H9 (cell line): ENCODE data around the gene COL17A1. TPM values are rescaled to one million over a fixed set of nuclear protein-coding genes. Genes with fewer than 3 reads are reported as not detected.

Experiments
- DNase-seq: peaks from one replicate; pipeline ENCODE4 v3.0.0-alpha.2; 2017
- H2AFZ ChIP-seq: one replicate; pipeline ENCODE4 v1.6.1; 2013; ENCODE audit warnings: mild to moderate bottlenecking, low read length, control low read depth, moderate library complexity
- H2AK5ac ChIP-seq: 2 replicates; pipeline ENCODE4 v1.6.1; 2013; ENCODE audit warnings: low read length, control low read depth, mixed read lengths; ENCODE audit not compliant: insufficient read length
- H2BK120ac ChIP-seq: one replicate; pipeline ENCODE4 v1.6.1; 2013; ENCODE audit warnings: low read depth, mild to moderate bottlenecking, low read length, control low read depth, inconsistent platforms; ENCODE audit not compliant: poor library complexity, severe bottlenecking
- H2BK12ac ChIP-seq: 2 replicates; pipeline ENCODE4 v1.6.1; 2013; ENCODE audit warnings: low read length, control low read depth, mixed read lengths, low read depth; ENCODE audit not compliant: insufficient read length
- H2BK15ac ChIP-seq: 2 replicates; pipeline ENCODE4 v1.6.1; 2013; ENCODE audit warnings: low read depth, low read length, control low read depth
- H2BK20ac ChIP-seq: one replicate; pipeline ENCODE4 v1.6.1; 2013; ENCODE audit warnings: low read depth, mild to moderate bottlenecking, low read length, control low read depth, inconsistent platforms; ENCODE audit not compliant: poor library complexity, severe bottlenecking
- H2BK5ac ChIP-seq: 2 replicates; pipeline ENCODE4 v1.6.1; 2013; ENCODE audit warnings: low read length, control low read depth, mixed read lengths; ENCODE audit not compliant: insufficient read length
- H3K14ac ChIP-seq: 2 replicates; pipeline ENCODE4 v1.6.1; 2013; ENCODE audit warnings: low read length, control low read depth; ENCODE audit not compliant: insufficient read depth
- H3K18ac ChIP-seq: 2 replicates; pipeline ENCODE4 v1.6.1; 2013; ENCODE audit warnings: low read depth, mild to moderate bottlenecking, mixed read lengths, low read length, control low read depth; ENCODE audit not compliant: insufficient read length
- H3K23ac ChIP-seq: 2 replicates; pipeline ENCODE4 v1.6.1; 2013; ENCODE audit warnings: low read length, control low read depth, mixed read lengths, low read depth; ENCODE audit not compliant: insufficient read length
- H3K23me2 ChIP-seq: 2 replicates; pipeline ENCODE4 v1.6.1; 2013; ENCODE audit warnings: low read depth, mild to moderate bottlenecking, mixed read lengths, low read length, control low read depth; ENCODE audit not compliant: insufficient read length, poor library complexity, severe bottlenecking
- H3K27ac ChIP-seq: 2 replicates; pipeline ENCODE4 v1.5.1; 2013; ENCODE audit warnings: low read length, control low read depth, mixed read lengths, low read depth; ENCODE audit not compliant: insufficient read length
- H3K27me3 ChIP-seq: 2 replicates; pipeline ENCODE4 v1.6.1; 2013; ENCODE audit warnings: low read length, control low read depth, inconsistent platforms; ENCODE audit not compliant: insufficient read depth
- H3K4ac ChIP-seq: 2 replicates; pipeline ENCODE4 v1.6.1; 2013; ENCODE audit warnings: low read depth, mild to moderate bottlenecking, control low read depth, inconsistent platforms, low read length, moderate library complexity
- H3K4me1 ChIP-seq: 2 replicates; pipeline ENCODE4 v1.6.1; 2013; ENCODE audit warnings: low read length, control low read depth, inconsistent platforms; ENCODE audit not compliant: insufficient read depth
- H3K4me2 ChIP-seq: 2 replicates; pipeline ENCODE4 v1.6.1; 2013; ENCODE audit warnings: low read length, control low read depth, mixed read lengths; ENCODE audit not compliant: insufficient read length, insufficient read depth
- H3K56ac ChIP-seq: 2 replicates; pipeline ENCODE4 v1.6.1; 2013; ENCODE audit warnings: low read depth, mild to moderate bottlenecking, mixed read lengths, low read length, control low read depth; ENCODE audit not compliant: insufficient read length
- H3K79me1 ChIP-seq: 2 replicates; pipeline ENCODE4 v1.6.1; 2013; ENCODE audit warnings: low read depth, mild to moderate bottlenecking, moderate library complexity, low read length, control low read depth, inconsistent platforms; ENCODE audit not compliant: insufficient read depth, poor library complexity, severe bottlenecking
- H3K79me2 ChIP-seq: 2 replicates; pipeline ENCODE4 v1.6.1; 2013; ENCODE audit warnings: low read length, control low read depth, inconsistent platforms; ENCODE audit not compliant: insufficient read depth
- H3K9ac ChIP-seq: 2 replicates; pipeline ENCODE4 v1.6.1; 2013; ENCODE audit warnings: low read length, control low read depth, mixed read lengths; ENCODE audit not compliant: insufficient read length; ENCODE audit errors: extremely low read depth
- H3K9me3 ChIP-seq: one replicate; pipeline ENCODE4 v1.6.1; 2013; ENCODE audit warnings: low read depth, low read length, inconsistent platforms; ENCODE audit not compliant: control insufficient read depth
- H3T11ph ChIP-seq: one replicate; pipeline ENCODE4 v1.6.1; 2013; ENCODE audit warnings: mild to moderate bottlenecking, low read length, control low read depth, inconsistent platforms
- H4K20me1 ChIP-seq: one replicate; pipeline ENCODE4 v1.6.1; 2013; ENCODE audit not compliant: control insufficient read depth, insufficient read length, insufficient read depth
- H4K5ac ChIP-seq: 2 replicates; pipeline ENCODE4 v1.6.1; 2013; ENCODE audit warnings: low read depth, mild to moderate bottlenecking, mixed read lengths, low read length, control low read depth; ENCODE audit not compliant: insufficient read length
- H4K8ac ChIP-seq: replicated peaks from 2 replicates; pipeline ENCODE4 v1.6.1; 2013; ENCODE audit warnings: low read length, control low read depth, mixed read lengths, low read depth; ENCODE audit not compliant: insufficient read length
- H4K91ac ChIP-seq: 2 replicates; pipeline ENCODE4 v1.6.1; 2013; ENCODE audit warnings: low read depth, mild to moderate bottlenecking, moderate library complexity, mixed read lengths, low read length, control low read depth; ENCODE audit not compliant: insufficient read length
- H3K27ac Mint-ChIP-seq, 3 experiments: 2 replicates in 2 of 3; 3 replicates in 1 of 3; pipeline ENCODE4 v1.8.0; 2020 to 2021; ENCODE audit warnings: mixed read lengths in 3 of 3, mild to moderate bottlenecking in 1 of 3, moderate library complexity in 1 of 3
- H3K27me3 Mint-ChIP-seq: 2 replicates; pipeline ENCODE4 v1.8.0; 2021; ENCODE audit warnings: low read depth, mild to moderate bottlenecking, moderate library complexity, mixed read lengths
- H3K36me3 Mint-ChIP-seq, 3 experiments: 2 replicates in 2 of 3; 3 replicates in 1 of 3; pipeline ENCODE4 v1.8.0; 2020 to 2021; ENCODE audit warnings: low read depth in 3 of 3, mixed read lengths in 3 of 3; ENCODE audit not compliant: insufficient read depth in 1 of 3
- H3K4me1 Mint-ChIP-seq, 2 experiments: 2 replicates each; pipeline ENCODE4 v1.8.0; 2020; ENCODE audit warnings: mixed read lengths in 2 of 2
- H3K4me3 Mint-ChIP-seq, 2 experiments: 2 replicates in 1 of 2; 3 replicates in 1 of 2; pipeline ENCODE4 v1.8.0; 2020 to 2021; ENCODE audit warnings: mild to moderate bottlenecking in 2 of 2, mixed read lengths in 2 of 2, moderate library complexity in 1 of 2
- H3K9me3 Mint-ChIP-seq, 2 experiments: 2 replicates in 1 of 2; 3 replicates in 1 of 2; pipeline ENCODE4 v1.8.0; 2020; ENCODE audit warnings: mild to moderate bottlenecking in 2 of 2, mixed read lengths in 2 of 2, moderate library complexity in 1 of 2
- WGBS: extraction: QIAGEN DNeasy Blood & Tissue Kit; methylation state at CpG from one replicate; pipeline ENCODE4 v1.1.7; 2013; ENCODE audit warnings: missing lambda C conversion rate, low lambda C conversion rate, mixed read lengths; ENCODE audit not compliant: insufficient read length; ENCODE audit errors: extremely low coverage; 5-methylcytosine and 5-hydroxymethylcytosine counted together
- total RNA-seq: library from RNA; stranded (reverse); gene quantifications from 2 replicates; pipeline ENCODE4 v1.2.1, GENCODE V29; 2021
- TF ChIP-seq, protein P1 (sequence below): fragments of 200-600 bp; sonication (generic); conservative IDR thresholded peaks from 3 replicates; pipeline ENCODE4 v1.8.0; 2021; ENCODE audit warnings: antibody characterized with exemption, mild to moderate bottlenecking

The COL17A1 gene
- total RNA-seq, 1 experiment from 2014 or later: 1.9 TPM

DNA sequence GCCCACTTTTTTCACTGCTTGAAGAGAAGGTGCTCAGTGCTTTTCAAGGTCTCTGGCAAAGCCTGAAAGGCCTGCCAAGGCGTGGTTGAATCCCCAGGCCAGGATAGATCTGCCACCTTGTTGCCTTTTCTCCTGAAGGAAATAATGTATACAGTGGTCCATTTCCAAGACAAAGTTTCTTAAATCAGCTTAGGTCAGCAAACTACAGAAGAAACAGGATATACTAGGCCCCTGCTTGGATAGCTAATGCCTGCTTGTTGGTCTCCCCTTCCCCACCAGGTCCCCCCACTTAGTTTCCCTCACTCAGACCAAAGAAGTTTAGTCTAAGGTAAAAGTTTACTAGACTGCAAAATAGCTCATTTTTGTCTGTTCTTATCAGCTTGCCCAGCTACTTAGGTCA, 19.9 kb downstream of the COL17A1 start:
- Mint-ChIP-seq H3K27ac (peak overlapping the region in 2 of 3 experiments; percentile 41 to 43; a peak in 4 of 7 replicates), H3K4me3 (no peak overlapping the region), H3K27me3 (peaks cover 2% of the 10 kb centered on the region; the same call in 1 of the 2 replicates), H3K4me1 (peaks cover 55 to 63% of the 10 kb centered on the region in 2 experiments), H3K9me3 (no peaks in the 10 kb centered on the region), H3K36me3 (0 out of 7 replicates have a peak, but pooled peaks cover 0 to 4% (median 0%) of the 10 kb centered on the region in 3 experiments)
- Histone ChIP-seq H4K20me1 (no peaks in the 10 kb centered on the region), H3K23ac (no peak overlapping the region), H3K18ac (no peak overlapping the region), H4K8ac (no peak overlapping the region), H2BK12ac (no peak overlapping the region), H3T11ph (no peak overlapping the region), H3K9ac (no peak overlapping the region), H3K4ac (no peak overlapping the region), H3K9me3 (no peaks in the 10 kb centered on the region), H3K23me2 (no peaks in the 10 kb centered on the region), H3K14ac (no peak overlapping the region), H4K5ac (no peak overlapping the region), H3K79me2 (no peaks in the 10 kb centered on the region), H3K4me2 (no peak overlapping the region), H3K27me3 (no peaks in the 10 kb centered on the region), H3K4me1 (no peaks in the 10 kb centered on the region), H2AFZ (no peak overlapping the region), H3K56ac (no peak overlapping the region), H2BK15ac (no peak overlapping the region), H2BK20ac (no peak overlapping the region), H3K27ac (no peak overlapping the region), H4K91ac (no peak overlapping the region), H2AK5ac (no peak overlapping the region), H2BK5ac (no peak overlapping the region), H3K79me1 (no peaks in the 10 kb centered on the region), H2BK120ac (no peak overlapping the region)
- DNase-seq: no peak
- TF ChIP-seq, protein P1, sequence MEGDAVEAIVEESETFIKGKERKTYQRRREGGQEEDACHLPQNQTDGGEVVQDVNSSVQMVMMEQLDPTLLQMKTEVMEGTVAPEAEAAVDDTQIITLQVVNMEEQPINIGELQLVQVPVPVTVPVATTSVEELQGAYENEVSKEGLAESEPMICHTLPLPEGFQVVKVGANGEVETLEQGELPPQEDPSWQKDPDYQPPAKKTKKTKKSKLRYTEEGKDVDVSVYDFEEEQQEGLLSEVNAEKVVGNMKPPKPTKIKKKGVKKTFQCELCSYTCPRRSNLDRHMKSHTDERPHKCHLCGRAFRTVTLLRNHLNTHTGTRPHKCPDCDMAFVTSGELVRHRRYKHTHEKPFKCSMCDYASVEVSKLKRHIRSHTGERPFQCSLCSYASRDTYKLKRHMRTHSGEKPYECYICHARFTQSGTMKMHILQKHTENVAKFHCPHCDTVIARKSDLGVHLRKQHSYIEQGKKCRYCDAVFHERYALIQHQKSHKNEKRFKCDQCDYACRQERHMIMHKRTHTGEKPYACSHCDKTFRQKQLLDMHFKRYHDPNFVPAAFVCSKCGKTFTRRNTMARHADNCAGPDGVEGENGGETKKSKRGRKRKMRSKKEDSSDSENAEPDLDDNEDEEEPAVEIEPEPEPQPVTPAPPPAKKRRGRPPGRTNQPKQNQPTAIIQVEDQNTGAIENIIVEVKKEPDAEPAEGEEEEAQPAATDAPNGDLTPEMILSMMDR: no peak
- no CpG with 5 or more reads among the region's 1 CpG for WGBS
